ENCODE data around the gene TPD52L2. TPM values are rescaled to one million over a fixed set of nuclear protein-coding genes. Genes with fewer than 3 reads are reported as not detected.

Gene TPD52L2
- total RNA-seq, 1 donor from 2014 or later, result 161 TPM

- H3K4me3 ChIP-seq, result peak overlapping the region; percentile 77 to 91
- DNase-seq (ENCODE audit: low spot score in 2 of 2), result no peak
- no peaks in the 10 kb centered on the region for H3K27me3 ChIP-seq
- peaks cover 11 to 12% of the 10 kb centered on the region in 2 donors for H3K4me1 ChIP-seq
- TF ChIP-seq CTCF (IDR thresholded peaks at IDR 0.05), result no peak
- peak overlapping the region; percentile 62 to 63 for H3K27ac ChIP-seq
- intact Hi-C loops (cut with DNase I), result loop anchor here (1.0 to 10.0 kb wide), 3 partner anchors 61 to 271 kb away; partner anchors contain the start of genes GMEB2, PRPF6 and UCKL1
- H3K9me3 ChIP-seq, result no peaks in the 10 kb centered on the region
- H3K36me3 ChIP-seq, result peaks cover 8% of the 10 kb centered on the region in 2 donors
These were observed 30.3 kb downstream of the TPD52L2 start for GRCh38 chr20:63895202-63895951.

- H3K9me3 ChIP-seq, result no peaks in the 10 kb centered on the region
- peak overlapping the region; percentile 62 to 63 for H3K27ac ChIP-seq
- no peak for TF ChIP-seq CTCF (IDR thresholded peaks at IDR 0.05)
- peaks cover 11 to 12% of the 10 kb centered on the region in 2 donors for H3K4me1 ChIP-seq
- DNase-seq (ENCODE audit: low spot score in 2 of 2), result no peak
- no peaks in the 10 kb centered on the region for H3K27me3 ChIP-seq
- H3K4me3 ChIP-seq, result peak overlapping the region; percentile 77 to 91
- intact Hi-C loops (cut with DNase I), result loop anchor here (1.0 to 10.0 kb wide), 3 partner anchors 61 to 271 kb away; partner anchors contain the start of genes GMEB2, PRPF6 and UCKL1
- H3K36me3 ChIP-seq, result peaks cover 3% of the 10 kb centered on the region in 2 donors
These were observed 30.8 kb downstream of the TPD52L2 start for GRCh38 chr20:63895952-63896263.

GRCh38 chr20:63896264-63897105 lies 31.4 kb downstream of the TPD52L2 start:
- H3K27ac ChIP-seq, result peak overlapping the region in 1 of 2 donors; percentile 62
- no peak for TF ChIP-seq CTCF (IDR thresholded peaks at IDR 0.05)
- H3K4me1 ChIP-seq, result peaks cover 11 to 12% of the 10 kb centered on the region in 2 donors
- H3K9me3 ChIP-seq, result no peaks in the 10 kb centered on the region
- DNase-seq (ENCODE audit: low spot score in 2 of 2), result peak in 1 of 2 donors; percentile 70
- no peaks in the 10 kb centered on the region for H3K27me3 ChIP-seq
- peak overlapping the region; percentile 77 to 91 for H3K4me3 ChIP-seq
- intact Hi-C loops (cut with DNase I), result loop anchor here (10.0 kb wide), 1 partner anchor 272 kb away; the partner anchor contains the start of gene GMEB2
- H3K36me3 ChIP-seq, result no peaks in the 10 kb centered on the region

- Histone ChIP-seq H3K4me3 (no peak overlapping the region), H3K27ac (no peak overlapping the region), H3K9me3 (no peaks in the 10 kb centered on the region), H3K27me3 (no peaks in the 10 kb centered on the region), H3K4me1 (peaks cover 11 to 12% of the 10 kb centered on the region in 2 donors), H3K36me3 (no peaks in the 10 kb centered on the region)
- TF ChIP-seq CTCF (IDR thresholded peaks at IDR 0.05), result no peak
- intact Hi-C loops (cut with DNase I), result loop anchor here (10.0 kb wide), 1 partner anchor 273 kb away; the partner anchor contains the start of gene GMEB2
- DNase-seq (ENCODE audit: low spot score in 2 of 2), result no peak
These were observed 33.0 kb downstream of the TPD52L2 start for GRCh38 chr20:63897978-63898561.

- DNase-seq (ENCODE audit: low spot score in 2 of 2), result no peak
- no peak overlapping the region for H3K4me3 ChIP-seq
- H3K36me3 ChIP-seq, result no peaks in the 10 kb centered on the region
- TF ChIP-seq CTCF (IDR thresholded peaks at IDR 0.05), result no peak
- intact Hi-C loops (cut with DNase I), result loop anchor here (10.0 kb wide), 1 partner anchor 274 kb away; the partner anchor contains the start of gene GMEB2
- peaks cover 11% of the 10 kb centered on the region in 2 donors for H3K4me1 ChIP-seq
- H3K27me3 ChIP-seq, result no peaks in the 10 kb centered on the region
- no peaks in the 10 kb centered on the region for H3K9me3 ChIP-seq
- H3K27ac ChIP-seq, result no peak overlapping the region
These were observed 34.0 kb downstream of the TPD52L2 start for GRCh38 chr20:63898882-63899558.
